ENCODE measurements around the gene CFL2.
A peak's percentile ranks its signal among the peaks of the same experiment; 100 is the strongest.

The CFL2 gene

GRCh38 chr14:34668111-34668510 lies 46.3 kb downstream of the CFL2 start:
- Histone ChIP-seq H3K9me3 (ENCODE audit: low read depth, low read length) (no peaks in the 10 kb centered on the region), H3K4me3 (no peak overlapping the region), H3K36me3 (ENCODE audit: insufficient read depth, low read length) (no peaks in the 10 kb centered on the region), H3K9ac (ENCODE audit: insufficient read length) (no peak overlapping the region), H3K27ac (no peak overlapping the region)
- TF ChIP-seq POLR2AphosphoS5 (IDR thresholded peaks at IDR 0.05; ENCODE audit: borderline replicate concordance, low read depth, low read length), result no peak
- no peak for TF ChIP-seq FOXP2 (optimal IDR thresholded peaks at IDR 0.05; ENCODE audit: control extremely low read depth, extremely low read length, insufficient read depth)
- no peak for TF ChIP-seq EZH2 (IDR thresholded peaks at IDR 0.05)
- no peak for DNase-seq (ENCODE audit: low read depth, low spot score)

GRCh38 chr14:34667007-34667406 lies 47.4 kb downstream of the CFL2 start:
- Histone ChIP-seq H3K4me3 (no peak overlapping the region), H3K27ac (peak overlapping the region; percentile 99; the same call in 1 of the 2 replicates), H3K36me3 (ENCODE audit: insufficient read depth, low read length) (no peaks in the 10 kb centered on the region), H3K9ac (ENCODE audit: insufficient read length) (no peak overlapping the region), H3K9me3 (ENCODE audit: low read depth, low read length) (no peaks in the 10 kb centered on the region)
- TF ChIP-seq EZH2 (IDR thresholded peaks at IDR 0.05) (no peak), FOXP2 (optimal IDR thresholded peaks at IDR 0.05; ENCODE audit: control extremely low read depth, extremely low read length, insufficient read depth) (no peak), POLR2AphosphoS5 (IDR thresholded peaks at IDR 0.05; ENCODE audit: borderline replicate concordance, low read depth, low read length) (no peak)
- no peak for DNase-seq (ENCODE audit: low read depth, low spot score)

- DNase-seq (ENCODE audit: low read depth, low spot score), result peak; percentile 94
- TF ChIP-seq EZH2 (IDR thresholded peaks at IDR 0.05) (no peak), POLR2AphosphoS5 (IDR thresholded peaks at IDR 0.05; ENCODE audit: borderline replicate concordance, low read depth, low read length) (peak; percentile 55; the same call in 1 of the 2 replicates)
- peak overlapping the region; percentile 59 for H3K4me3 ChIP-seq
- peak overlapping the region; percentile 80 for H3K9ac ChIP-seq (ENCODE audit: insufficient read length)
- H3K27ac ChIP-seq, result peak overlapping the region; percentile 99
- no peaks in the 10 kb centered on the region for H3K9me3 ChIP-seq (ENCODE audit: low read depth, low read length)
- no peaks in the 10 kb centered on the region for H3K36me3 ChIP-seq (ENCODE audit: insufficient read depth, low read length)
Observed at GRCh38 chr14:34665785-34666435, 48.5 kb downstream of the CFL2 start.

DNA sequence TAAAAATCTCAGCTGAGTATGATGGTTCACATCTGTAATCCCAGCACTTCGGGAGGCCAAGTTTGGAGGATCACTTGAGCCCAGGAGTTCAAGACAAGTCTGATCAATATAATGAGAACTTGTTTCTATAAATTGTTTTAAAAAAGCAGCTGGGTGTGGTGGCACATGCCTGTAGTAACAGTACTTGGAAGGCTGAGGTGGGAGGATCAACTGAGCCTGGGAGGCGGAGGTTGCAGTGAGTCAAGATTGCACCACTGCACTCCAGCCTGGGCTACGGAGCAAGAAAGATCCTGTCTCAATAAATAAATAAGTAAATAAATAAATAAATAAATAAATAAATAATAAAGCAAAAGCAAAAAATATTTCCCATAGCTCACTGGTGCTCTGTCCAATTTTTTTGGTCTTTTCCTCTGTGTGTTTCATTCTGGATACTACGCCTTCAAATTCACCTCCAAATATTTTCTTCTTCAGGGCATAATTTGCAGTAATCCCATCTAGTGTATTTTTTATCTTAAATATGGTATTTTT lies 51.8 kb downstream of the CFL2 start:
- Histone ChIP-seq H3K4me3 (no peak overlapping the region), H3K27ac (no peak overlapping the region), H3K36me3 (ENCODE audit: insufficient read depth, low read length) (no peaks in the 10 kb centered on the region), H3K9ac (ENCODE audit: insufficient read length) (no peak overlapping the region), H3K9me3 (ENCODE audit: low read depth, low read length) (no peaks in the 10 kb centered on the region)
- TF ChIP-seq POLR2AphosphoS5 (IDR thresholded peaks at IDR 0.05; ENCODE audit: borderline replicate concordance, low read depth, low read length) (no peak), FOXP2 (optimal IDR thresholded peaks at IDR 0.05; ENCODE audit: control extremely low read depth, extremely low read length, insufficient read depth) (no peak), EZH2 (IDR thresholded peaks at IDR 0.05) (no peak)
- no peak for DNase-seq (ENCODE audit: low read depth, low spot score)

DNA sequence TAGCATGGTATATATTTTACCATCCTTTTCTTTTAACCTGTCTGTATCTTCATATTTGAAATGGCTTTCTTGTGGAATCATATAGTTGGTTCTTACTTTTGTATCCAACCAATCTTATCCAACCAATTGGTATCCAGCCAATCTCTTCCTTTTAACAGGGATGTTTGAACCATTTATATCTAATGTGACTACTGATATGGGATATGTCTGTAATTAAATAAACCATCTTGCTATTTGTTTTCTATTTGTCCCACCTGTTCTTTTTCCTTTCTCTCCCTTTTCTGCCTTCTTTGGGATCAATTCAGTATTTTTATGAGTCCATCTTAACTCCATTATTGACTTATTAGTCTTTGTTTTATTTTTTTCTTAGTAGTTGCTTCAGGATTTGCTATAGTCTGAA lies 53.6 kb downstream of the CFL2 start:
- Histone ChIP-seq H3K4me3 (no peak overlapping the region), H3K27ac (no peak overlapping the region), H3K9me3 (ENCODE audit: low read depth, low read length) (no peaks in the 10 kb centered on the region), H3K9ac (ENCODE audit: insufficient read length) (no peak overlapping the region), H3K36me3 (ENCODE audit: insufficient read depth, low read length) (no peaks in the 10 kb centered on the region)
- DNase-seq (ENCODE audit: low read depth, low spot score), result no peak
- TF ChIP-seq POLR2AphosphoS5 (IDR thresholded peaks at IDR 0.05; ENCODE audit: borderline replicate concordance, low read depth, low read length), result no peak
- TF ChIP-seq FOXP2 (optimal IDR thresholded peaks at IDR 0.05; ENCODE audit: control extremely low read depth, extremely low read length, insufficient read depth), result no peak
- no peak for TF ChIP-seq EZH2 (IDR thresholded peaks at IDR 0.05)

All from SK-N-MC (cell line).